GM12878 (cell line): ENCODE results near the gene ARMC9. TPM values are rescaled to one million over a fixed set of nuclear protein-coding genes. Genes with fewer than 3 reads are reported as not detected.

Experiments
- ATAC-seq: fragments of 200-7000 bp; cut with Tn5 transposase; 3 replicates; pipeline ENCODE4 v1.9.1; 2020; ENCODE audit warnings: mild to moderate bottlenecking, moderate library complexity
- BruUV-seq: library from RNA; stranded (reverse); fragments of 400-500 nt; replicated peaks from 2 replicates; lab custom pipeline; 2021; lab: Mats Ljungman, UMichigan
- CTCF ChIA-PET: fragments of 300-600 bp; sonication (Branson Sonifier 250); formaldehyde crosslinking; extraction: SDS; loops from one replicate; lab custom pipeline; 2021; ENCODE audit warnings: inconsistent platforms; lab: Yijun Ruan, JAX
- POLR2A ChIA-PET: fragments of 350-600 bp; formaldehyde crosslinking; extraction: SDS; loops from one replicate; lab custom pipeline; 2021; ENCODE audit warnings: inconsistent platforms; lab: Charles Lee
- RAD21 ChIA-PET: fragments of 300-600 bp; sonication (Branson Sonifier 250); formaldehyde crosslinking; loops from one replicate; lab custom pipeline; 2023; ENCODE audit warnings: antibody characterized with exemption; ENCODE audit not compliant: unreplicated experiment; lab: Charles Lee
- SMC1A ChIA-PET: fragments of 300-600 bp; sonication (Branson Sonifier 250); formaldehyde crosslinking; loops from one replicate; lab custom pipeline; 2023; ENCODE audit not compliant: unreplicated experiment, uncharacterized antibody; lab: Charles Lee
- DNase-seq: peaks from one replicate; pipeline ENCODE4 v3.0.0-alpha.2; 2011; ENCODE audit warnings: low read depth, low spot score
- FAIRE-seq: peaks from 3 replicates; lab custom pipeline; 2011; peaks lifted over from hg19 to GRCh38; lab: Jason Lieb, UNC
- H2AFZ ChIP-seq: 2 replicates; pipeline ENCODE4 v1.6.0; 2011; ENCODE audit warnings: low read depth, low read length, control low read depth; ENCODE audit not compliant: control insufficient read depth
- H3K27ac ChIP-seq: 2 replicates; pipeline ENCODE4 v1.5.1; 2011; ENCODE audit warnings: control low read depth; ENCODE audit not compliant: control insufficient read depth, insufficient read depth
- H3K27me3 ChIP-seq, 2 experiments: replicated peaks in 1 of 2; 2 replicates each; pipeline versions ENCODE4 v1.6.0 to v1.6.1; 2011; ENCODE audit warnings: low read length in 1 of 2; ENCODE audit not compliant: control insufficient read depth in 2 of 2, insufficient read depth in 2 of 2
- H3K36me3 ChIP-seq, 2 experiments: 2 replicates each; pipeline ENCODE4 v1.5.1; 2011; ENCODE audit warnings: low read length in 1 of 2; ENCODE audit not compliant: control insufficient read depth in 2 of 2, insufficient read depth in 2 of 2
- H3K4me1 ChIP-seq: 2 replicates; pipeline ENCODE4 v1.6.1; 2011; ENCODE audit warnings: mild to moderate bottlenecking, low read length, moderate library complexity, mixed read lengths; ENCODE audit not compliant: control insufficient read depth, insufficient read depth
- H3K4me2 ChIP-seq: 2 replicates; pipeline ENCODE4 v1.6.0; 2011; ENCODE audit warnings: control low read depth; ENCODE audit not compliant: control insufficient read depth, insufficient read depth
- H3K4me3 ChIP-seq: fragments of 200-600 bp; sonication (generic); 2 replicates; pipeline ENCODE4 v1.5.1; 2016
- H3K79me2 ChIP-seq: 2 replicates; pipeline ENCODE4 v1.6.0; 2011; ENCODE audit warnings: low read length; ENCODE audit not compliant: control insufficient read depth, insufficient read depth
- H3K9ac ChIP-seq: 2 replicates; pipeline ENCODE4 v1.8.0; 2011; ENCODE audit warnings: low read length, control low read depth, mixed read lengths; ENCODE audit not compliant: control insufficient read depth, insufficient read depth
- H3K9me3 ChIP-seq: replicated peaks from 3 replicates; pipeline ENCODE4 v1.5.1; 2011; ENCODE audit warnings: mild to moderate bottlenecking, low read length; ENCODE audit not compliant: control insufficient read depth, insufficient read depth
- H4K20me1 ChIP-seq: 2 replicates; pipeline ENCODE4 v1.6.0; 2011; ENCODE audit not compliant: control insufficient read depth, insufficient read depth
- CBX3 ChIP-seq: fragments of 200-600 bp; sonication (generic); IDR thresholded peaks from 2 replicates; pipeline ENCODE4 v1.6.1; 2016; ENCODE audit warnings: low read depth, borderline replicate concordance
- CEBPB ChIP-seq, 2 experiments: fragments of 150-350 bp in 1 of 2; IDR thresholded peaks; 2 replicates each; pipeline ENCODE4 v1.6.1; 2012 to 2014; ENCODE audit warnings: low read depth in 2 of 2, low read length in 2 of 2, borderline replicate concordance in 1 of 2, inconsistent platforms in 1 of 2
- EED ChIP-seq: sonication (generic); IDR thresholded peaks from 2 replicates; pipeline ENCODE4 v1.6.1; 2016; ENCODE audit warnings: antibody characterized with exemption, low read depth
- ESRRA ChIP-seq: IDR thresholded peaks from 2 replicates; pipeline ENCODE4 v1.6.1; 2012; ENCODE audit warnings: mild to moderate bottlenecking, low read length, improper control_type of control experiment
- FOXK2 ChIP-seq: fragments of 450-650 bp; IDR thresholded peaks from 2 replicates; pipeline ENCODE4 v1.6.1; 2017; ENCODE audit warnings: mild to moderate bottlenecking, moderate library complexity
- KAT2A ChIP-seq: conservative IDR thresholded peaks from 2 replicates; pipeline ENCODE4 v1.6.1; 2011; ENCODE audit warnings: low read depth, low read length; ENCODE audit not compliant: control insufficient read depth
- NR2C2 ChIP-seq: IDR thresholded peaks from 2 replicates; pipeline ENCODE4 v1.6.1; 2011; ENCODE audit warnings: borderline replicate concordance, low read depth; ENCODE audit not compliant: control insufficient read depth, insufficient read length
- PBX3 ChIP-seq: IDR thresholded peaks from 2 replicates; pipeline ENCODE4 v1.6.1; 2011; ENCODE audit warnings: mild to moderate bottlenecking, low read depth, low read length, moderate library complexity; ENCODE audit not compliant: insufficient replicate concordance
- POLR2A ChIP-seq: IDR thresholded peaks from 2 replicates; pipeline ENCODE4 v1.6.1; 2011; ENCODE audit warnings: low read depth, mild to moderate bottlenecking, low read length
- POLR2AphosphoS2 ChIP-seq: IDR thresholded peaks from 2 replicates; pipeline ENCODE4 v1.6.1; 2011; ENCODE audit warnings: low read depth, mild to moderate bottlenecking, low read length, improper control_type of control experiment, moderate library complexity
- SIN3A ChIP-seq: IDR thresholded peaks from 2 replicates; pipeline ENCODE4 v1.6.1; 2012; ENCODE audit warnings: low read depth, low read length, improper control_type of control experiment
- WGBS: methylation state at CpG from one replicate; pipeline ENCODE4 v1.1.6; 2016; ENCODE audit warnings: low lambda C conversion rate; ENCODE audit not compliant: insufficient replicate concordance, insufficient coverage; ENCODE audit errors: missing lambda C conversion rate; 5-methylcytosine and 5-hydroxymethylcytosine counted together
- in situ Hi-C: fragments of 300-500 bp; cut with MboI; formaldehyde crosslinking; loops from 9 replicates; pipeline ENCODE4 v1.14.3; 2018; ENCODE audit warnings: mixed read lengths
- intact Hi-C: fragments of 100-400 bp; cut with micrococcal nuclease; formaldehyde crosslinking; loops from one replicate; pipeline ENCODE4 v1.14.2; 2022; ENCODE audit not compliant: unreplicated experiment
- polyA plus RNA-seq, 11 experiments: library from polyadenylated mRNA; depleted of rRNA in 4 of 11; unstranded in 6 of 11; stranded (reverse) in 5 of 11; fragments of >200 nt; fragmentation: Nextera tagmentation in 4 of 11; fragmentation: Illumina TruSeq in 1 of 11; extraction: Ambion mirVana in 4 of 11; extraction: Trizol in 1 of 11; gene quantifications; 1 replicate in 1 of 11; 2 replicates in 10 of 11; pipeline versions ENCODE4 v1.2.1 to v1.2.3, GENCODE V29; 2011 to 2016; ENCODE audit warnings: inconsistent platforms in 2 of 11, missing spikeins in 2 of 11, low read depth in 1 of 11
- total RNA-seq, 4 experiments: library from RNA; depleted of rRNA in 3 of 4; stranded (reverse); fragments of >200 nt in 3 of 4; fragmentation: Illumina TruSeq in 1 of 4; extraction: Trizol in 1 of 4; gene quantifications; 2 replicates each; pipeline versions ENCODE4 v1.2.1 to v1.2.3, GENCODE V29; 2013 to 2021
- TF ChIP-seq, protein P1 (sequence below), 3 experiments: IDR thresholded peaks in 2 of 3; conservative IDR thresholded peaks in 1 of 3; 2 replicates each; pipeline ENCODE4 v1.5.1; 2011; ENCODE audit warnings: low read depth in 3 of 3, low read length in 3 of 3, mild to moderate bottlenecking in 3 of 3, control low read depth in 2 of 3, moderate library complexity in 2 of 3, inconsistent platforms in 1 of 3, mixed read lengths in 1 of 3; ENCODE audit not compliant: control insufficient read depth in 2 of 3, insufficient read depth in 1 of 3; ENCODE audit errors: extremely low read depth in 1 of 3
- TF ChIP-seq, protein P2 (sequence below): fragments of 450-650 bp; IDR thresholded peaks from 2 replicates; pipeline ENCODE4 v1.6.1; 2016; ENCODE audit warnings: mild to moderate bottlenecking
- TF ChIP-seq, protein P3 (sequence below): fragments of 150-350 bp; IDR thresholded peaks from 2 replicates; pipeline ENCODE4 v1.6.1; 2014; ENCODE audit warnings: mild to moderate bottlenecking, low read depth, low read length

ARMC9 gene
- total and polyA plus RNA-seq, 10 of the 15 experiments (the other 5 are each of a cell fraction or from before 2014, with no cell fraction given) = 3.8 to 21.8 (median 10.4) TPM

- FAIRE-seq (no peak), ATAC-seq (no peak), DNase-seq (no peak)
- Histone ChIP-seq H3K9me3 (no peaks in the 10 kb centered on the region), H3K79me2 (no peaks in the 10 kb centered on the region), H3K4me1 (peaks cover 15% of the 10 kb centered on the region), H3K27me3 (no peaks in the 10 kb centered on the region), H2AFZ (no peak overlapping the region), H4K20me1 (no peaks in the 10 kb centered on the region), H3K36me3 (no peaks in the 10 kb centered on the region; a peak in 1 of 4 replicates), H3K4me2 (no peak overlapping the region), H3K9ac (no peak overlapping the region), H3K27ac (no peak overlapping the region), H3K4me3 (no peak overlapping the region)
- WGBS = 75% methylated on average over 11 of the region's 11 CpGs
- ChIA-PET SMC1A (interaction anchor here (1.3 kb wide), 1 partner anchor 66 kb away, joined by 3 read pairs; no protein-coding TSS in a partner anchor), POLR2A (no interaction called here), CTCF (interaction anchor here (0.9 to 1.3 kb wide), 3 partner anchors 15 to 130 kb away, joined by 3 read pairs; no protein-coding TSS in a partner anchor), RAD21 (no interaction called here)
- TF ChIP-seq, protein P1, sequence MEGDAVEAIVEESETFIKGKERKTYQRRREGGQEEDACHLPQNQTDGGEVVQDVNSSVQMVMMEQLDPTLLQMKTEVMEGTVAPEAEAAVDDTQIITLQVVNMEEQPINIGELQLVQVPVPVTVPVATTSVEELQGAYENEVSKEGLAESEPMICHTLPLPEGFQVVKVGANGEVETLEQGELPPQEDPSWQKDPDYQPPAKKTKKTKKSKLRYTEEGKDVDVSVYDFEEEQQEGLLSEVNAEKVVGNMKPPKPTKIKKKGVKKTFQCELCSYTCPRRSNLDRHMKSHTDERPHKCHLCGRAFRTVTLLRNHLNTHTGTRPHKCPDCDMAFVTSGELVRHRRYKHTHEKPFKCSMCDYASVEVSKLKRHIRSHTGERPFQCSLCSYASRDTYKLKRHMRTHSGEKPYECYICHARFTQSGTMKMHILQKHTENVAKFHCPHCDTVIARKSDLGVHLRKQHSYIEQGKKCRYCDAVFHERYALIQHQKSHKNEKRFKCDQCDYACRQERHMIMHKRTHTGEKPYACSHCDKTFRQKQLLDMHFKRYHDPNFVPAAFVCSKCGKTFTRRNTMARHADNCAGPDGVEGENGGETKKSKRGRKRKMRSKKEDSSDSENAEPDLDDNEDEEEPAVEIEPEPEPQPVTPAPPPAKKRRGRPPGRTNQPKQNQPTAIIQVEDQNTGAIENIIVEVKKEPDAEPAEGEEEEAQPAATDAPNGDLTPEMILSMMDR (IDR thresholded peaks at IDR 0.05 in 2 of 3, conservative IDR thresholded peaks at IDR 0.05 in 1 of 3; ENCODE audit: control insufficient read depth in 2 of 3, extremely low read depth in 1 of 3, insufficient read depth in 1 of 3, low read depth in 3 of 3, low read length in 3 of 3) = no peak
- no peak for TF ChIP-seq POLR2AphosphoS2
- TF ChIP-seq PBX3 = no peak
- no peak for TF ChIP-seq EED
- no peak for TF ChIP-seq CEBPB (IDR thresholded peaks at IDR 0.05; ENCODE audit: borderline replicate concordance in 1 of 2, low read depth in 2 of 2, low read length in 2 of 2)
- TF ChIP-seq SIN3A = no peak
- no peak for TF ChIP-seq ESRRA
- no peak for TF ChIP-seq POLR2A
- TF ChIP-seq KAT2A = no peak
- no peak for TF ChIP-seq FOXK2
- no peak for TF ChIP-seq CBX3
- TF ChIP-seq, protein P2, sequence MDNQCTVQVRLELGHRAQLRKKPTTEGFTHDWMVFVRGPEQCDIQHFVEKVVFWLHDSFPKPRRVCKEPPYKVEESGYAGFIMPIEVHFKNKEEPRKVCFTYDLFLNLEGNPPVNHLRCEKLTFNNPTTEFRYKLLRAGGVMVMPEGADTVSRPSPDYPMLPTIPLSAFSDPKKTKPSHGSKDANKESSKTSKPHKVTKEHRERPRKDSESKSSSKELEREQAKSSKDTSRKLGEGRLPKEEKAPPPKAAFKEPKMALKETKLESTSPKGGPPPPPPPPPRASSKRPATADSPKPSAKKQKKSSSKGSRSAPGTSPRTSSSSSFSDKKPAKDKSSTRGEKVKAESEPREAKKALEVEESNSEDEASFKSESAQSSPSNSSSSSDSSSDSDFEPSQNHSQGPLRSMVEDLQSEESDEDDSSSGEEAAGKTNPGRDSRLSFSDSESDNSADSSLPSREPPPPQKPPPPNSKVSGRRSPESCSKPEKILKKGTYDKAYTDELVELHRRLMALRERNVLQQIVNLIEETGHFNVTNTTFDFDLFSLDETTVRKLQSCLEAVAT = no peak
- TF ChIP-seq NR2C2 = no peak
- TF ChIP-seq, protein P3, sequence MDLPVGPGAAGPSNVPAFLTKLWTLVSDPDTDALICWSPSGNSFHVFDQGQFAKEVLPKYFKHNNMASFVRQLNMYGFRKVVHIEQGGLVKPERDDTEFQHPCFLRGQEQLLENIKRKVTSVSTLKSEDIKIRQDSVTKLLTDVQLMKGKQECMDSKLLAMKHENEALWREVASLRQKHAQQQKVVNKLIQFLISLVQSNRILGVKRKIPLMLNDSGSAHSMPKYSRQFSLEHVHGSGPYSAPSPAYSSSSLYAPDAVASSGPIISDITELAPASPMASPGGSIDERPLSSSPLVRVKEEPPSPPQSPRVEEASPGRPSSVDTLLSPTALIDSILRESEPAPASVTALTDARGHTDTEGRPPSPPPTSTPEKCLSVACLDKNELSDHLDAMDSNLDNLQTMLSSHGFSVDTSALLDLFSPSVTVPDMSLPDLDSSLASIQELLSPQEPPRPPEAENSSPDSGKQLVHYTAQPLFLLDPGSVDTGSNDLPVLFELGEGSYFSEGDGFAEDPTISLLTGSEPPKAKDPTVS = no peak
- no TSS peak for BruUV-seq
- intact Hi-C loops (no loop called here), in situ Hi-C loops (no loop called here)
Measured at GRCh38 chr2:231359948-231360347, 161.5 kb downstream of the ARMC9 start.
